ENCODE results near the gene VMP1.

GRCh38 chr17:59743842-59744241, 36.4 kb downstream of the VMP1 start:
- no peak for TF ChIP-seq EZH2 (IDR thresholded peaks at IDR 0.05; ENCODE audit: insufficient read depth, poor library complexity, severe bottlenecking)
- no peak for TF ChIP-seq EZH2phosphoT487 (IDR thresholded peaks at IDR 0.05; ENCODE audit: insufficient read depth, low read depth)
